Activated B cell treated with CpG ODN at 0.5 μM for 24 hours (primary cell): ENCODE data around the gene TDRD15. TPM values are rescaled to one million over a fixed set of nuclear protein-coding genes. Genes with fewer than 3 reads are reported as not detected.

Experiments used
- ATAC-seq: fragments of 200-7000 bp; cut with Tn5 transposase; one replicate; pipeline ENCODE4 v1.10.0; 2021; ENCODE audit warnings: low read depth, mild to moderate bottlenecking, moderate library complexity
- CTCF ChIA-PET: fragments of 350-600 bp; sonication (Branson Sonifier 250); formaldehyde crosslinking; loops from one replicate; lab custom pipeline; 2021; ENCODE audit warnings: antibody characterized with exemption; lab: Charles Lee
- POLR2A ChIA-PET: fragments of 350-600 bp; sonication (Branson Sonifier 250); formaldehyde crosslinking; loops from one replicate; lab custom pipeline; 2021; ENCODE audit warnings: antibody characterized with exemption; lab: Charles Lee
- DNase-seq: peaks from one replicate; pipeline ENCODE4 v3.0.0; 2022
- H3K27ac Mint-ChIP-seq: one replicate; pipeline ENCODE4 v1.8.0; 2020; ENCODE audit warnings: mixed read lengths
- H3K27me3 Mint-ChIP-seq: one replicate; pipeline ENCODE4 v1.8.0; 2021; ENCODE audit warnings: mixed read lengths
- H3K36me3 Mint-ChIP-seq: one replicate; pipeline ENCODE4 v1.8.0; 2021; ENCODE audit warnings: low read depth, mixed read lengths
- H3K4me1 Mint-ChIP-seq: one replicate; pipeline ENCODE4 v1.8.0; 2021; ENCODE audit warnings: mixed read lengths
- H3K4me3 Mint-ChIP-seq: one replicate; pipeline ENCODE4 v1.8.0; 2020; ENCODE audit warnings: mild to moderate bottlenecking, mixed read lengths
- H3K9me3 Mint-ChIP-seq: one replicate; pipeline ENCODE4 v1.8.0; 2020; ENCODE audit warnings: mixed read lengths
- intact Hi-C: fragments of 100-400 bp; cut with micrococcal nuclease; formaldehyde crosslinking; loops from one replicate; pipeline ENCODE4 v1.15.1; 2024
- total RNA-seq: library from RNA; stranded (reverse); gene quantifications from 2 replicates; pipeline ENCODE4 v1.2.3, GENCODE V29; 2022
- TF ChIP-seq, protein P1 (sequence below): fragments of 200-600 bp; IDR thresholded peaks from one replicate; pipeline ENCODE4 v1.8.0; 2022; ENCODE audit warnings: antibody characterized with exemption, mild to moderate bottlenecking

Gene TDRD15
- total RNA-seq, 1 donor from 2014 or later: 0.58 TPM

DNA sequence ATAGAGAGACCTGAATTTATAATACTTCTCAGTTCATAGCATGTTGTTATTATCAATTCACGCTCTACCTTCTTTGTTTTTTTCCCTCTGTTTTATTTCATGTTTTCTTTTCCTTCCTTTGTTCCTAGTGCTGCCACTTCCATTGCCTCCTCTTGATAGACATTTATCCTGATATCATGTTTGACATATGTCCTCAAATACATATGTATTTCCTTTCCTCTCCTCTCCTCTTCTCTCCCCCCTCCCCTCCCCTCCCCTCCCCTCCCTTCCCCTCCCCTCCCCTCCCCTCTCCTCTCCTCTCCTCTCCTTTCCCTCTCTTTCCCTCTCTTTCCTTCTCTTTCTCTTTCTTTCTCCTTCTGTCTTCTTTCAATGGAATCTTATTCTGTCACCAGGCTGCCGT, 67.8 kb downstream of the TDRD15 start:
- H3K36me3 Mint-ChIP-seq: no peaks in the 10 kb centered on the region
- H3K9me3 Mint-ChIP-seq: peaks cover 2% of the 10 kb centered on the region
- H3K27ac Mint-ChIP-seq: no peak overlapping the region
- H3K4me3 Mint-ChIP-seq: no peak overlapping the region
- ChIA-PET CTCF (no interaction called here), POLR2A (no interaction called here)
- DNase-seq (no peak), ATAC-seq (no peak)
- TF ChIP-seq, protein P1, sequence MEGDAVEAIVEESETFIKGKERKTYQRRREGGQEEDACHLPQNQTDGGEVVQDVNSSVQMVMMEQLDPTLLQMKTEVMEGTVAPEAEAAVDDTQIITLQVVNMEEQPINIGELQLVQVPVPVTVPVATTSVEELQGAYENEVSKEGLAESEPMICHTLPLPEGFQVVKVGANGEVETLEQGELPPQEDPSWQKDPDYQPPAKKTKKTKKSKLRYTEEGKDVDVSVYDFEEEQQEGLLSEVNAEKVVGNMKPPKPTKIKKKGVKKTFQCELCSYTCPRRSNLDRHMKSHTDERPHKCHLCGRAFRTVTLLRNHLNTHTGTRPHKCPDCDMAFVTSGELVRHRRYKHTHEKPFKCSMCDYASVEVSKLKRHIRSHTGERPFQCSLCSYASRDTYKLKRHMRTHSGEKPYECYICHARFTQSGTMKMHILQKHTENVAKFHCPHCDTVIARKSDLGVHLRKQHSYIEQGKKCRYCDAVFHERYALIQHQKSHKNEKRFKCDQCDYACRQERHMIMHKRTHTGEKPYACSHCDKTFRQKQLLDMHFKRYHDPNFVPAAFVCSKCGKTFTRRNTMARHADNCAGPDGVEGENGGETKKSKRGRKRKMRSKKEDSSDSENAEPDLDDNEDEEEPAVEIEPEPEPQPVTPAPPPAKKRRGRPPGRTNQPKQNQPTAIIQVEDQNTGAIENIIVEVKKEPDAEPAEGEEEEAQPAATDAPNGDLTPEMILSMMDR: no peak
- H3K4me1 Mint-ChIP-seq: no peaks in the 10 kb centered on the region
- intact Hi-C loops: no loop called here
- H3K27me3 Mint-ChIP-seq: peaks cover 2% of the 10 kb centered on the region

Other genes with a start within 250 kb of the TDRD15 start
- not detected in 2 replicates for gene APOB, start 79.9 kb upstream of the TDRD15 start, total RNA-seq